NCI-H446 (cell line): ENCODE data around the gene SPATA25.

ENCODE experiments used
- DNase-seq, 2 experiments: peaks; one replicate each; lab custom pipeline; 2025; lab: John Stamatoyannopoulos, UW

Gene SPATA25

DNA sequence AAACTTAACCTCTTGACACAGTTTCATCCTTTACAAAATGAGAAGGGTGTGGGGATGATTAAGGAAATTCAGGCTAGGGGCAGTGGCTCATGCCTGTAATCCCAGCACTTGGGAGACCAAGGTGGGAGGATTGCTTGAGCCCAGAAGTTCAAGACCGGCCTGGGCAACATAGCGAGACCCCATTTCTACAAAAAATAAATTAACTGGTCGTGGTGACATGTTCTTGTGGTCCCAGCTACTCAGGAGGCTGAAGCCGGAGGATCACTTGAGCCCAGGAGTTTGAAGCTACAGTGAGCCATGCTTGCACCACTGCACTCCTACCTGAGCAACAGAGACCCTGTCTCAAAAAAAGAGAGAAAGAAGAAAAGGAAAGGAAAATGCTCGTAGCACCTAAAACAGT is 21.0 kb downstream of the SPATA25 start:
- DNase-seq: no peak

DNA sequence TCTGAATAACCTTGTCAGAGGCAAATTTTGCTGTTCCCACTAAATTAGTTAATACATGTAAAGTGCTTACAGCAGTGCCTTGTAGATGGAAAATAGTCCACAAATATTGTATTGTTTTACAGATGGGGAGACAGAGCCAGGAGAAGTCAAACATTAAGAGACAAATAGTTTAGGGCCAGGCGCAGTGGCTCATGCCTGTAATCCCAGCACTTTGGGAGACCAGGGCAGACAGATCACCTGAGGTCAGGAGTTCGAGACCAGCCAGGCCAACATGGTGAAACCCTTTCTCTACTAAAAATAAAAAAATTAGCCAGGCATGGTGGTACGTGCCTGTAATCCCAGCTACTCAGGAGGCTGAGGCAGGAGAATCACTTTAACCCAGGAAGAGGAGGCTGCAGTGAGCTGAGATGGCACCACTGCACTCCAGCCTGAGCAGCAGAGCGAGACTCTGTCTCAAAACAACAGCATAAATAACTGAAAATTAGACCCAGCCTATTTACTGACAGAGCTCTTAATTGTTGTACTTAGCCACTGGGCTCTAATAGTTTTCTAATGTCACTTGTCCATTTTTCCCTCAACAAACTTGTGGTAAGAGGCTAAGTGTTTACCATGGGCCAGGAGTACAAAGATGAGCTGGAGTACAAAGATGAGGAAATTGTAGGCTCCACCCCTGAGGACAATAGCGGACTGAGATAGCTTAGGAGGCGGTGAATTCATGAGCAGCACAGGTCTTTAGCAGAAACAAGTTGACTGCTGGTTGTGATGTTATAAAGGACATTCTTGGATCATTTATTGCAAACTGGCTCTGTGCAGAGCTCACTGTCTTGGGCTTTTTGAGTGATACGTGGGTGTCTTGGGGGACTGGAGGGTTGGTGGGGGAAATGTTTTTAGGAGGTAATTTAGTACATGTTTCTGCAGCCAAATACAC is 23.6 kb downstream of the SPATA25 start:
- DNase-seq: no peak

DNA sequence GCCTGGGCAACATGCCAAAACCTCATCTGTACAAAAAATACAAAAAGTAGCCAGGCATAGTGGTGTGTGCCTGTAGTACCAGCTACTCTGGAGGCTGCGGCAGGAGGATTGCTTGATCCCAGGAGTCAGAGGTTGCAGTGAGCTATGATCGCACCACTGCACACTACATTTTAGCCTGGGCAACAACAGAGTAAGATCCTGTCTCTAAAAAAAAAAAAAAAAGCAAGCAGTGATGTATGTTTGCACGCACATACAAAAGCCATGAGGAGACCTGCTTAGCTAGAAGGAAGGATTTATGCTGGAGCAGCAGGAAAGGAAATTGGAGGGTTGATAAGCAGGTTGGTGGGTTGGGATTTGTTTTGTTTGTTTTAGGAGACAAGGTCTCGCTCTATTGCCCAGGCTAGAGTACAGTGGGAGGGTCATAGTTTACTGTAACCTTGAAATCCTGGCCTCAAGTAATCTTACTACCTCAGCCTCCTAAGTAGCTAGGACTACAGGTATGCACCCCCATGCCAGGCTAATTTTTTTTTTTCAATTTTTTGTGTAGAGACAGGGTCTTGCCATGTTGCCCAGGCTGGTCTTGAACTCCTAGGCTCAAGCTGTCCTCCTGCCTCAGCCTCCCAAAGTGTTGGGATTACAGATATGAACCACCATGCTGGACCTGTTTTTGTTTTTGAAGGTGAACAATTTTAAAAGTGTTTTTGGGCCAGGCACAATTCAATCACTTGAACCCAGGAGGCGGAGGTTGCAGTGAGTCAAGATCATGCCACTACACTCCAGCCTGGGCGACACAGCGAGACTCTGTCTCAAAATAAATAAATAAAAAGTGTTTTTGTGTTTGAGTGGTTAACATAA is 26.0 kb downstream of the SPATA25 start:
- peak in 1 of 2 experiments; percentile 33 for DNase-seq

DNA sequence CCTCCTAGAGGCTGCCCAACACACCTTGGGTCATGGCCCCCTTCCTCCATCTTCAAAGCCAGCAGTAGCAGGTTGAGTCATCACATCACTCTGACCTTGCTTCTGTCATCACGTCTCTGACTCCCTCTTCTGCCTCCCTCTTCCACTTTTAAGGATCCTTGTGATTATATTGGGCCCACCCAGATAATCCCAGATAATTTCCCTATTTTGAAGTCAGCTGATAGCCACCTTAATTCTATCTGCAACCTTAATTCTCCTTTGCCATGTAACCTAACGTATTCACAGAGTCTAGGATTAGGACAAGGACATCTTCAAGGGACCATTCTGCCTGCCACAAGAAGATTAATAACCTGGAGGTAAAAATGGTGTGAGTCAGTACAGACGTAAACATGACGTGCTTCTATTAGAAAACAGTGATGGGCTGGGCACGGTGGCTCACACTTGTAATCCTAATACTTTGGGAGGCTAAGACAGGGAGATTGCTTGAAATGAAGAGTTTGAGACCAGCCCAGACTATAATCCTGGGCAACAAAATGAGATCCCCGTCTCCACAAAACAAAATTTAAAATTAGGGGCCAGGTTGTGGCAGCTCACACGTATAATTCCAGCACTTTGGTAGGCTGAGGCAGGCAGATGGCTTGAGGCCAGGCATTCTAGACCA is 26.7 kb downstream of the SPATA25 start:
- DNase-seq: no peak

DNA sequence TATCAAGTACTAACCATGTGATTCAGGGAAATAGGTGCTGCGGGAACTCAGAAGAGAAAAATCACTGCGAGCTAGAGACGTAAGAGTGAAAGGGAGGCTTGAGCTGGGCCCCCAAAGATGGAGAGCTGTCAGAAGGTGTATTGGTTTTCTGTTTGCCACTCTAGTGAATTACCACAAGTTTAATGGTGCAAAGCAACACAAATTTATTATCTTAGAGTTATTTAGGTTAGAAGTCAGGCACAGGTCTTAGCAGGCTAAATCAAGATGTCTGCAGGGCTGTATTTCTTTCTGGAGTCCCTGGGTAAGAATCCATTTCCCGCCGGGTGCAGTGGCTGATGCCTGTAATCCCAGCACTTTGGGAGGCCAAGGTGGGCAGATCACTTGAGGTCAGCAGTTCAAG is 27.5 kb downstream of the SPATA25 start:
- DNase-seq: no peak

DNA sequence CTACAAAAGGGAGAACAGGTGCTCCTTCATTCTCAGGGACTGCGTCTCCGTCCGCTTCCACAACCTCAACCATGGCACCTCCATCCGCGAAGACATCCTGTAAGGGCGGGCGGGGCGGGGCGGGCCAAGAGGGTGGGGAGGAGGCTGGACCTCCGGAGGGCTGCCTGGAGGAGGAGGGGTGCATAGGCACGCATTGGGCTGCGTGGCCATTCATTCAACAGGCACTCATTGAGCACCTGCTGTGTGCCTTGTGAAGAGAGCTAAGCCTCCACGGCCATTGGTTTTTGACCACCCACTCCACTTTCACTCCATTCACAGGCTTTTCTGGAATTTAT is 29.6 kb downstream of the SPATA25 start:
- DNase-seq: peak; percentile 29 to 56

DNA sequence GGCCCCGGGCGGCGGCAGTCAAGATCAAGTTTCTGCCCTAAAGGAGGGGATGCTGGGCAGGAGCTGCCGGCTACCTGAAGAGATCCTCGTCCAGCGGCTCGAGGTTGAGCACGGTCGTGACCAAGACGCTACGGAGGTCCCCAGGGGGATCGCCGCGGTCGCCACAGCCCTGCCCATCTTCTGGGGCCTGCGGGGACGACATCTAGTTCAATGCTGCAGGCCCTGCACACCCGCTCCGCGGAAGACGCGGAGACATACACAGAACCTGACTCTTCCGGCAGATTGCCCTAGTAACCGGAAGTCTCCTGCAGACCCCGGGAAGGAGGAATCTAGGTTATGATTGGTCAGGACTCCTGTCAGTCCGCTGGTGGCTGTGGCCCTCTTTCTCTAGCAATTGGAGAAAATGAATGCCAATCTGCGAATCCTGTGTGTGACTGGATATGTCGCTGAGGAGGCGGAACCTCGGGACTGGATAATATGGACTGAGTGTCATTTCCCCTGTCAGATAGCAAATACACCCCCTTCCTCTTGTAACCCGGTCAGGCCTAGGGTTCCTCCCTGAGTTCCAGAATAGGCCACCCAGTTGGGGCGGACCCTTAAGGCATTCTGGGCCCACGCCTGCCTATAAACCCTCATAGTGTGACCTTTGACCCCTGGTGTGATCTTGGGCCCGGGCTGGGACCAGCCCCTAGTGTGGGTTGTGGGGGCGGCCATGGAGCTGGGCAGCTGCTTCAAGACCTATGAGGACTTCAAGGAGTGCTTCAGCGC is 30.1 kb downstream of the SPATA25 start, which contains the start of the genes ACOT8 and ZSWIM3:
TSS of gene ACOT8 (minus strand) at position 279 of the 768 bp plus-strand sequence. CDS start at position 202, 77 bp downstream.
TSS of gene ZSWIM3 (plus strand) at position 501 of the 768 bp plus-strand sequence. CDS start at position 713, 212 bp downstream.
- DNase-seq: peak; percentile 100

DNA sequence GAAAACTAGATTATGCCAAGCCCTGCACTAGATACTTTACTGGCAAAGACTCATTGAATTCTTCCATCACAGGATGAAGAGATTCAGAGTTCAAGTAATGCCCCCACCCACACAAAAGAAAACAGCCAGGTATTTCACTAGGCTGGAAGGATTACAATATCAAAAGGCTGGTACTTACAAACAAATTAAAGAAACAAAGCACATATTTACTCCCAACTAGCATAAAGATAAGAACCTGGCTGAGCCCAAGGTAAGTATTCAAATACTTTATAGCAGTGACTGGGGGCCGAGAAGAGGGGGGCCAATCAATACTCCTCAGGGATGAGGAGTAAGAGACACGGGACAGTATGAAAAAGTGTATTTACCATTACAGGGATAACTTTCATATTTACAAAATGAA is 33.9 kb downstream of the SPATA25 start:
- DNase-seq: no peak

DNA sequence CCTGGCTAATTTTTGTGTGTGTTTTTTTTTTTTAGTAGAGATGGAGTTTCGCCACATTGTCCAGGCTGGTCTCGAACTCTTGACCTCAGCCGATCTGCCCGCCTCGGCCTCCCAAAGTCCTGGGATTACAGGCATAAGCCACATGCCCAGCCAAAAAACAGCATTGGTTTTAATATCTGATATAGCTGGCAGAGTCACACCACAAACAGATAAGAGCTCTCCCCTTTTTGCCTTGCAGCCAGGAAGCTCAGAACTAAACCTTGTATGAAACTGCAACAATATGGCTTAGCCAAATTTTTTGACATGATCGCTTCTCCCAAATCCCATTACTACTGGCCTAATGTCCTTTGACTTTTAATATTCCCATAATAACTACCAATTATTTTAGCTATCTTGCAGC is 35.1 kb downstream of the SPATA25 start:
- no peak for DNase-seq

DNA sequence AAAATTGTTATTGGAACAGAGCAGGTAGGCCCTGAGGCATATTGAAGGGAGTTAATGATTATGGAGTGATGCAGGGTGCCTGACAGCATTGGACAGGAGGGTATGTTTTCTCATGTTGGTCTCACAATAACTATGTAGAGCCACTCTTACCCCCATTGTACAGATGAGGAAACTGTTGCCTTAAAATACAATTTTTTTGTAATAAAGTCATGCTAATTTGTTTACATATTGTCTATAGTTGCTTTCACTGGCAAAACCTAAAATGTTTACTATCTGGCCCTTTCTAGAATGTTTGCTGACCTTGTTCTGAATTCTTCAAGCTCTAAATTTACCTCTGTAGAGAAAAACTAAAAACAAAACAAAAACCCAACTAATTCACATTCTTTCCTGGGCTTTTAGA is 35.9 kb downstream of the SPATA25 start:
- no peak for DNase-seq

DNA sequence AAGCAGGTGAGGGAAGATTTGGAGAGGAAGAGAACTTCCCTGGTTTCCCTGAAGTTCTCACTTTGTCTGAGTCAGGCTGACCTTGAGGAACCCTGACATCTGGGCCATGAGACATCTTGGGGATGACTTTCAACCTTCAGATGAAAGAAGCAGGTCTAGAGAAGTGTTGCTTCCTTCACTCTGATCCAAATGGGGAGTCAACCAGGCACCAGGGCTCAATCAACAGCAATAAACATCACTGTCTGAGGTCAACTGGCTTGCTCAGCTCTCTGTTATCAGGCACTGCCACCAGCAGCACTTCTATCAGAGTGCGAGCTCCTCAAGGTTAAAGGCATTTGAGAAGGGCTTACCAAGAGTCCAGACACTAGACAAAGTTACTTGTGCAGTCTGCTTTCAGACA is 36.5 kb downstream of the SPATA25 start:
- no peak for DNase-seq

DNA sequence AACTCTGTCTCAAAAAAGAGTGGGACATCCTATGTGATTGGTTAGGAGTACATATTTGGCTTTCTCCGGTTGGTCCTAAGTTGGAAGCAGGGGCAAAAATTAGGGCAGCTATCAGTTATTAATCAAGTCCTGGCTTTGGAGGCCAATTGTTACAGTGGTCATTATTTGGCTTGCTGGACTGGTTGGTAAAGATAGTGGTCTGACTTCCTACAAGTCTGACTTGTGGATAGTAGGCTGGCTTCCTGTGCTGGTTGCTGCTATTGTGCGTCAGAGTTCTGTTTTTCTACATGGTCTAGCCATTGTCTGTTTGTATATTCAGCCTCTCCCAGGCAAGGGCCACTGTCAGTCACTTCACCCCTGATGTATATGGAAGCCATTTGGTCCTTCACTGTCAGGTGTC is 37.2 kb downstream of the SPATA25 start:
- DNase-seq: no peak

DNA sequence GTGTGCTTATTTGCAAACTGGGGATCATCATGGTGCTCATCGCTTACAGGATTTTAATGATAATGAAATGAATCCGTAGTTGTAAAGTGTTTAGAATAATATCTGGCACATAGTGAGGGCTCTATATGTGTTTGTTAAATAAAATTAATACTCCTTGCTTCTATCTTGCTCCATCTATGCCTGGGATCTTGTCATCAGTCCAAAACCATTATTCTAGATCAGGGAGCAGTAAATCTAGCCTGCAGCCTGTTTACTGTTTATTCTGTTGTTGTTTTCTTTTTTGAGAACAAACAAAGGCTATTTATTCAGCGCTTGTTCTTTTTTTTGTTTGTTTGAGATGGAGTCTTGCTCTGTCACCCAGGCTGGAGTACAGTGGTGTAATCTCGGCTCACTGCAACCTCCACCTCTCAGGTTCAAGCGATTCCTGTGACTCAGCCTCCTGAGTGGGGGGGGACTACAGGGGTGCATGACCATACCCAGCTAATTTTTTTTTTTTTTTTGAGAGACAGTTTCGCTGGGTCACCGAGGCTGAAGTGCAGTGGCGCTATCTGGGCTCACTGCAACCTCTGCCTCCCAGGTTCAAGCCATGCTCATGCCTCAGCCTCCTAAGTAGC is 38.3 kb downstream of the SPATA25 start:
- DNase-seq: no peak

DNA sequence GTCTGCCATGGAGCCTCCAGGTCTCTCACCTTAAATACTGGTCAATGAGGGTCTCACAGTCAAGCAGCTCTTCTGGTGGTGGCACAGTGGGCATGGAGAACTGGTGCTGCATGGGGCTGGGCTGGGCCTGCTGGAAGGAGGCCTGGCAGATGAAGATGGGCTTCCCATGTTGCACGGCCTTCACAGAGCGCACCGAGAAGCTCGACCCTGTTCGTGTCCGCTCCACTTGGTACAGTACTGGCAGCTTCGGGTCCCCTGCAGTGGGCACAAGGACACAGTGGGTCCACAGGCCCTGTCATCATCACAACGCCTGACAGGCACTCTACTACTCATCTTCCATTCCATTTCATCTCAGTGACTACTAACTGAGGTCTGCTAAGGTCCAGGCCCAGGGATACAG is 39.0 kb downstream of the SPATA25 start:
- no peak for DNase-seq

DNA sequence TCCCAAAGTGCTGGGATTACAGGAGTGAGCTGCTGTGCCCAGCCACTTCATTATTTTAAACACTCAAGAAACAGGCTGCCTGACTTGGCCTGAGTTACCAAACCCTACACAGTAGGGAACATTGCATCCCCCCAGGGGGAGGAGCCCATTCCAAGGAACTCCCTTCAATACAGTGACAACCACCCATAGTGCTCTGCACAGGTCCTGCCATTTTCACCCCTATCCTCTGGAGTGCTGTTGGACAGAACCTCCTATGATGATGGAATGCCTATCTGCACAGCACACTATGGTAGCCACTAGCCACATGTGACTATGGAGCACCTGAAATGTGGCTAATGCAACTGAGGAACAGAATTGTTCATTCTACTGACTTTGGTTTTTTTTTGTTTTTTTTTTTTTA is 42.0 kb downstream of the SPATA25 start:
- DNase-seq: no peak

DNA sequence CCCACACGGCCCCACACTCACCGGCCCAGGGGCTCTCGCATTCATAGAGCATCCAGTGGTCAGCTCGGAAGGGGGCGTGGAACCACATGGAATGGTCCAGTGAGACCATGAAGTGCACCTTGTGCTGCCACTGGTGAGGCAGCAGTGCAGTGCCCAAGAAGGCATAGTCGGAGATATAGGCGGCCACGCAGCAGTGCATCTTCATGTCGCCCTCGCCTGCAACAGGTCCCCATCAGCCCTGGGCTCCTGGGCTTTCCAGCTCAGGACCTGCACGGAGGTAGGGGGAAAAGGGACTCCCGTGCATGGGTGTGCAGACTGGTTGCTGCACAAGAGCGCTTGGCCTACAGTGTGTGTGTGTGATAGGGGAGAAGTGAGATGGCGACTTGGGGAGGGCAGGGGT is 43.9 kb downstream of the SPATA25 start:
- no peak for DNase-seq

DNA sequence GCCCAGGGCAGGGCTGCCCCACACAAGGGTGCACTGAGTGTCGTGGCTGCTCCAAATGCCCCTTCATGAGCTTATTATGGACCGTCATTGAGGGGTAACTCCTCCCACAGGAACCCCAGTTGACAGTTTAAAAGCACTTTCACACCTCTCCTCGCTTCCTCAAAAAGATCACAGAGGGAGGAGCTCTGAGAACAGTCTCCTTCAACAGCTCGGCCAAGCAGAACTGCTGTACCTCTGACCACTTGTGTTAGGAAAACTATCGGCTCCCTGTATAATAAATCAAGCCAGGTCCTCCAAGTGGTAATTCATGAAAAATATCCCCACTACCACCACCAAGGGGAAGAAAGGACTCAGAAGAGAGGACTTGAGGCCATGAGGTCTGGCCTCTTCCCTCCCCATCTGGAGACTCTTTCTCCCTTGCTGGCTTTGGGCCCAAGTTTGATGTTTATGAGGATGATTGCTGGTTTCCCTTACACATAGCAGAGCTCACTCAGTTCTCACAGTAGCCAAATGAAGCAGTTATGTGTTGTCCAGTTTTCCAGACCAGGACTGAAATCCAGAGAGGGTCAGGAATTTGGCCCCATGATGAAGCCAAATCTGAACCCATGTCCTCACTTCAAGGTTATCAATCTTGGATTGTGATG is 45.1 kb downstream of the SPATA25 start:
- DNase-seq: no peak

DNA sequence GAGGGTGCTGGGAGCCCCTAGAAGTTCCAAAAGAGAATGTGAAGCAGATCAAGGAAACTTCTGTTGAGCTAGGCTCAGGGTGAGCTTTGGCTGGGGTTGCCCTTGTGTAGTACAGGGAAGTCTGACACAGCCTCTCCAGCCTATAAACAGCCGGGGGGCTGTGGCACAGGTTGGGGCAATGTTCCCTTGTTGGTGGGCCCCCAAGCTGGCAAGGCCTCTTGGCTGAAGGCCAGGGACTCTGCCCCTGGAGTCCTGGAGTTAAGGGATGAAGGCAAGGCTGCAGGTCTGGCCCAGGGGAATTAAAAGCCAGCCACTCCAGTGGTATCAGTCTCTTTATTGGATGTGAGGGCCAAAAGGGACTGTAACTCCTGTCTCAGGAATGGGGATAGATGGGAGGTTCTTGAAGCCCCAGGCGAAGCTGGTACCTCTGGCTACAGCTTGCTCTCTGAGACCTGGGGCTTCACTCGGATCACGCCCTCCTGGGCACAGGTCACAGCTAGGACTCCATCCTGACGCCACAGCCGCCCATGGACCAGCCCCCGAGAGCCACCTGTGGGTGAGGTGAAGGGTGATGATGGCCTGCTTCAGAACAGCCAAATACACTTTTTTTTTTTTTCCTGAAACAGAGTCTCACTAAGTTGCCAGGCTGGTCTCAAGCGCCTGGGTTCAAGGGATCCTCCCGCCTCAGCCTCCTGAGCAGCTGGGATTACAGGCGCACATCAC is 45.9 kb downstream of the SPATA25 start:
- DNase-seq: no peak

DNA sequence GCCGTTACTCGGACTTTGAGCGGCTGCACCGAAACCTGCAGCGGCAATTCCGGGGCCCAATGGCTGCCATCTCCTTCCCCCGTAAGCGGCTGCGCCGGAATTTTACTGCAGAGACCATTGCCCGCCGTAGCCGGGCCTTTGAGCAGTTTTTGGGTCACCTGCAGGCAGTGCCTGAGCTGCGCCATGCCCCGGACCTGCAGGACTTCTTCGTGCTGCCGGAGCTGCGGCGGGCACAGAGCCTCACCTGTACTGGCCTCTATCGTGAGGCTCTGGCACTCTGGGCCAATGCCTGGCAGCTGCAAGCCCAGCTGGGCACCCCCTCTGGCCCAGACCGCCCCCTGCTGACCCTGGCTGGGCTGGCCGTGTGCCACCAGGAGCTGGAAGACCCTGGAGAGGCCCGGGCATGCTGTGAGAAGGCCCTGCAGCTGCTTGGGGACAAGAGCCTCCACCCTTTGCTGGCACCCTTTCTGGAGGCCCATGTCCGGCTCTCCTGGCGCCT is 46.7 kb downstream of the SPATA25 start:
- DNase-seq: no peak

DNA sequence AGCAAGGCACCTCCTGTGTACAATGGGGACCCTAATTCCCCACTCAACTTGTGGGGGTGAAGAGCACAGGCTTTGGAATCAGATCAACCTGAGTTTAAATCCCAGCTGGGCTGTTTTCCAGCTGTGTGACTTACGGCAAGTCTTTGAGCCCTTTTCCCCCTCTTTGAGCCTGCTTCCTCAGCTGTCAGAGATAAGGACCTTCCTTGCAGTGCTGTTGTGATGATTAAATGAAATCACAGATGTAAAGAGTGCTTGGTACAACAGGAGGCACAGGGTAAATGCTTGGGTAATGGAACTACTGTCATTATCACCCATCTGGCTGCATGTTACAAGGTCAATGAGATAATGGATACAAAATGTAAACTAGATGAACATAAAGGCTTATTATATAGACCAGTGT is 50.6 kb downstream of the SPATA25 start:
- no peak for DNase-seq
